GOT3 (cell line): Measurements from ENCODE around the gene GMDS.

Experiments
- DNase-seq: peaks from one replicate; lab custom pipeline; 2025; ENCODE audit warnings: mixed read lengths; lab: John Stamatoyannopoulos, UW

The GMDS gene

DNA sequence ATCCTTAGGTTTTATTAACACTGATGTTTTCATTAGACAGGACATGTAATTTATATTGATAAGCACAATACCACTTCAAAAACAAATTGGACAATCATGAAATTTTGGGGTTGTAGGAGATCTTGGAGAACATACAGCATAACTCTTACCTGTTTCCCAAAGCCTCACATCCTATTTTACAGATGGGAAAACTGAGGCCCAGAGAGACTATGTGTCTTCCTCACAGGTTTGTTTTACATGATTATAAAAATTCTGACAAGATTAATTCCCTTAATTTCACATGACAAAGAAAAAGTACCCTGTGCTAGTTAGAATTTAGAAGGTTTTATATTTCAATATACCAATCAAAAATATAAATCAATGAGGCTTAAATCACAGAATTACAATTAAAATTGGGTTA lies 145.5 kb downstream of the GMDS start:
- DNase-seq: no peak

GRCh38 chr6:2097464-2097863 lies 147.9 kb downstream of the GMDS start:
- DNase-seq: no peak

DNA sequence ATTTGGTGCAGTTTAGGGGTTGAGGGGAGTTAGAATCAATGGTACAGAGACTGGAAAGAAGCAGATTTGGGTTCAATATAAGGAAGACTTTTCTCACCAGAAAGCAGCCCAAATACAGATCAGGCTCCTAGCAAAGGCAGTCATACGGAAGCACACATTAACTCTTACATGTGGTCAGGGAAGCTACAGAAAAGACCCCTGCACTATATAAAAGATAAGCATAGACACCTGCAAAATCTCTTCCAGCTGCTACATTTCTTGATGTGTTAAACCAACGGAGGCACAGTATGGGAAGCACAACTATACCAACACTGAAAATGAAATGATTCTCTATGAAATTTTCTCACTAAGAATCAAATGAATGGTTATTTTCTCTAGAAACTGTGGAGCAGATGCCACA lies 150.8 kb downstream of the GMDS start:
- no peak for DNase-seq

- DNase-seq: no peak
Measured at GRCh38 chr6:2086326-2086965, 159.0 kb downstream of the GMDS start.

- DNase-seq: no peak
Measured at GRCh38 chr6:2085657-2086056, 159.7 kb downstream of the GMDS start.

DNA sequence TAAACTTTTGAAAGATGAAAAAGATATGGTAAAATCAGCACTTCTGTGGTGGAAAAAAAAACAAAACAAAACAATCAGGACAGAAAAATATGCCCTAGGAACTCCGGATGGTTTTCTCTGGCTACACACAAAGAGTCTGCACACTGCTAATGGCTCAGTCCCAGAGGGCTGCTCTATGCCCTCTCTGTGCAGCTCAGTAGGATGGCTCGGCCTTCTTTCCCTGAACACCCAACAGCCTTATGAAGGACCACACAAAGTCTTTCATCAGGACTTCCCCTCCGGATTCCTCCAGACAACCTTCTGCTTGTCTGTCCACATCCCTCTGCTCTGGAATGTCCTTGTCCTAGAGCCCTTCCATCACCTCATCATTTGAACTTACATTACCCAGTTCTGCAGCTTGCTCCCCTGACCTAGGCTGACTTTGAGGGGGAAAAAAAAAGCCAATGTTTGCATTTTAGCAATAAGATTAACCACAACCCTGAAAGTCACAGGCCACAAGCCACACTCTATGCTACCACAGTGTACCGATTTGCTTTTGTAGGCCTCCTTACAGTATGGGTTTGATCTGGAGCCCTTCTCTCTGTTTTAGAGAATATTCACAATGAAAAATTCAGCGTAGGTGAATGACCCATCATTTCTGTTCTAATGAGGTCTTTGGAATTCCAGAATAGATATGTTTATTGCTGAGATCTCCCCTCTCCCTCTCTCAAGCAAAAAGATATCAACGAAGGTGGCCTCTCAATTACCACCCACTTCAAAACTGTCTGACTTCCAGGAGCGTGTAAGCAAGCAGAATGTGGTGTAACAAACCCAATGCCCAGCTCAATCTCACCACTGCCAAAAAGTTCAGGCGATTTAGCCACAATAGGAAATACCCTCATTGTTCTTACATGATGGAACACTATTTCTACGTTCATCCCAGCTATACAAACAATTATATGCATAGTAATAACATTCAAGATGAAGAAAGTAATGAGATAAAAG lies 164.0 kb downstream of the GMDS start:
- no peak for DNase-seq

- DNase-seq: no peak
Measured at GRCh38 chr6:2078888-2079287, 166.5 kb downstream of the GMDS start.

- no peak for DNase-seq
Measured at GRCh38 chr6:2077826-2078225, 167.6 kb downstream of the GMDS start.

DNA sequence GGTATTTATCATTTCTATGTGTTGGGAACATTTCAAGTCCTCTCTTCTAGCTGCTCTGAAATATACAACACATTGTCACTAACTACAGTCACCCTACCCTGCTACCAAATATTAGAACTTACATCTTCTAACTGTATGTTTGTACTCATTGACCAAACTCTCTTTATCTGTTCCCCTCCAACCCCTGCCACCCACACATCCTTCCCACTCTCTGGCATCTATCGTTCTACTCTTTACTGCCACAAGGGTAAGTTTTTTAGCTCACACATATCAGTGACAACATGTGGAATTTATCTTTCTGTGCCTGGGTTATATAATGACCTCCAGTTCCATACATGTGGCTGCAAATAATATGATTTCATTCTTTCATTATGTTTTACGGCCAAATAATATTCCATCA lies 171.9 kb downstream of the GMDS start:
- DNase-seq: no peak

DNA sequence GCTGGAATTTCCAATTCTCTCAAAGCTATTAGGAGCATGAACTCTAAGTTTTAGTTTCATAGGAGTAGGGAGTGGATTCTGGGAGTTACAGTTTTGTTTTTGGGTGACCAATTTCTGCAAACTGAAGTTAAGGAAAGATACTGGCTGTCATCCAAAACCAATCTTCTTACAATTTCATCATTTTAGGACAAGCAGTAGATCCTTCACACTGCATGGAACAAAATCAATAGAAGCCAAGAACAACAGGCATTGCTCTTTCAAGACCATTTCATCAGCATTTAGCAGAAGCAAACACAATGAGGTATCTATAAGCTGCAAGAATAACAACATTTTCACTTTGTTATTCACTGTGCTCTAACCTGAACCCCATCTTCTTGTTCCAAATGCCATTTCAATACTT lies 173.0 kb downstream of the GMDS start:
- no peak for DNase-seq

DNA sequence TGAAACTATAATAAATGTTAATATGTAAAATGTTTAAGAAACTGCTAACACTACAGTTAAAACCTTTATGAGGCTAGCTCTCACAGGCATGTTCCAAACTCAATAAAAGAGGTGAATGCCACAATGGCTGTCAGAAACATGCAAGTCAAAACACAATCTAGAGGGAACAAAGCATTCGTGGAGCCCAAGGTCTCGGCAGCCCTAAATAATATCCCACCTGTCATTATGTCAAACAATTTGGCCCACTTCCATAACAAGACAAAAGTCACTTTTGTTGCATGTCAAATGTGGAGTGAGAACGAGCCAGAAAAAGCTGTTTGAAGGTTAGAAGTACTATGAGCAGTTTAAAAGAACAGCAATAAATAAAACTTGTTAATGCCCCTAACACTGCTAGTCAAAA lies 181.9 kb downstream of the GMDS start:
- no peak for DNase-seq

- DNase-seq: no peak
Measured at GRCh38 chr6:2061880-2062279, 183.5 kb downstream of the GMDS start.

DNA sequence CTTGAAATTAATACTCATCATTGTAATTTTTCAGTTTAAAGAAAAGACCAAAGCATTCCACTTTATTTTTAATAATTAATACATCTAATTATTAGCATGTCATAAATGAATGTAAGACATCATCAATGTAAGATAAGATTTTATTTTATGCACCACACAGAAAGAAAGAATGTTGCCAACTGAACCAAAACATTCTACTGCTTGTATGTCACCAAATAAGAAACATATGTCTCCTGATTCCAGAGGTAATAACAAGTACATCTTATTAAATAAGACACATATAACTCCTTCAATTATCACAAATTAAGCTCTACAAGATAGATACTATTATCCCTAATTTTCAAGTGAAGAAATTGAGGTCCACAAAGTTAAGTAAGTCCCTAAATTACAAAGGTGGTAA lies 189.5 kb downstream of the GMDS start:
- DNase-seq: no peak

GRCh38 chr6:2055143-2055542 lies 190.3 kb downstream of the GMDS start:
- no peak for DNase-seq

- DNase-seq: no peak
Measured at GRCh38 chr6:2054516-2055067, 190.8 kb downstream of the GMDS start.

GRCh38 chr6:2053691-2054090 lies 191.7 kb downstream of the GMDS start:
- no peak for DNase-seq

- DNase-seq: no peak
Measured at GRCh38 chr6:2047855-2048254, 197.6 kb downstream of the GMDS start.

GRCh38 chr6:2044192-2044591 lies 201.2 kb downstream of the GMDS start:
- no peak for DNase-seq

GRCh38 chr6:2042956-2043648 lies 202.3 kb downstream of the GMDS start:
- DNase-seq: no peak

GRCh38 chr6:2038092-2038491 lies 207.3 kb downstream of the GMDS start:
- DNase-seq: no peak

GRCh38 chr6:2037237-2037926 lies 208.0 kb downstream of the GMDS start:
- no peak for DNase-seq

DNA sequence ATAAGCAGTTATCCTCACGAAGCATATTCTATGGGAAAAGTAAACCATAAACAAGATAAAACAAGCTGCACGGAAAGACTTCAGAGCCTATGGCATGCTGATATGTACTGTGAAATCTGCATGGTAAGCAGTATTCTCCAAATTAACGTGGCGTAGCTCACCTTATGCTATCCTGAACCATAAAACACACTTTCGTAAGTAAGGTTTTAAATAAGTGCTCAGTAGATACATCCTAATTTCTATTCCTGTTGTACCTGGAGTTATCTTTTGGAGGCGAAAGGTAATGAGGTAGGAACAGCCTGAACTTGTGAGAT lies 208.7 kb downstream of the GMDS start:
- no peak for DNase-seq
